IgD-negative memory B cell (primary cell): Measurements from ENCODE around the gene TMEM43. TPM values are rescaled to one million over a fixed set of nuclear protein-coding genes. Genes with fewer than 3 reads are reported as not detected.
"Not testable (repeated sequence)": the region's sequence is repeated elsewhere in the genome, so short reads cannot be mapped to it uniquely, and the experiment has no call there.

Experiments used
- H3K27ac Mint-ChIP-seq, 3 donors: one replicate each; pipeline ENCODE4 v1.8.0; 2020 to 2022; ENCODE audit warnings: mild to moderate bottlenecking in 3 of 3, mixed read lengths in 3 of 3, moderate library complexity in 1 of 3
- H3K27me3 Mint-ChIP-seq: one replicate; pipeline ENCODE4 v1.8.0; 2021; ENCODE audit warnings: mixed read lengths
- H3K36me3 Mint-ChIP-seq: one replicate; pipeline ENCODE4 v1.8.0; 2020; ENCODE audit warnings: mild to moderate bottlenecking, mixed read lengths
- H3K4me1 Mint-ChIP-seq, 3 donors: one replicate each; pipeline ENCODE4 v1.8.0; 2020 to 2022; ENCODE audit warnings: mixed read lengths in 3 of 3, mild to moderate bottlenecking in 1 of 3
- H3K4me3 Mint-ChIP-seq, 4 donors: one replicate each; pipeline ENCODE4 v1.8.0; 2020 to 2022; ENCODE audit warnings: mild to moderate bottlenecking in 4 of 4, mixed read lengths in 4 of 4, moderate library complexity in 3 of 4
- H3K9me3 Mint-ChIP-seq, 3 donors: one replicate each; pipeline ENCODE4 v1.8.0; 2020 to 2021; ENCODE audit warnings: mixed read lengths in 3 of 3, mild to moderate bottlenecking in 1 of 3
- polyA plus RNA-seq: library from polyadenylated mRNA; unstranded; fragments of 300-500 nt; fragmentation: Illumina TruSeq; gene quantifications from one replicate; pipeline ENCODE4 v1.2.3, GENCODE V29; 2021

TMEM43 gene
- polyA plus RNA-seq, 1 donor from 2014 or later = 40.0 TPM

GRCh38 chr3:14118400-14119381 is 6.2 kb upstream of the TMEM43 start:
- H3K4me1 Mint-ChIP-seq = peaks cover 0 to 15% (median 11%) of the 10 kb centered on the region in 3 donors
- peak overlapping the region in 1 of 4 donors; percentile 60 for H3K4me3 Mint-ChIP-seq
- no peaks in the 10 kb centered on the region for H3K27me3 Mint-ChIP-seq
- H3K9me3 Mint-ChIP-seq = no peaks in the 10 kb centered on the region
- no peak overlapping the region for H3K27ac Mint-ChIP-seq
- H3K36me3 Mint-ChIP-seq = peaks cover 5% of the 10 kb centered on the region

GRCh38 chr3:14119651-14120050 is 5.2 kb upstream of the TMEM43 start:
- Mint-ChIP-seq H3K36me3 (peaks cover 2% of the 10 kb centered on the region), H3K27me3 (no peaks in the 10 kb centered on the region)

GRCh38 chr3:14120111-14120920 is 4.5 kb upstream of the TMEM43 start:
- Mint-ChIP-seq H3K4me1 (peaks cover 0 to 19% (median 16%) of the 10 kb centered on the region in 3 donors), H3K27me3 (no peaks in the 10 kb centered on the region), H3K4me3 (peak overlapping the region in 1 of 4 donors; percentile 51), H3K9me3 (no peaks in the 10 kb centered on the region), H3K36me3 (peaks cover 2% of the 10 kb centered on the region), H3K27ac (no peak overlapping the region)

More at GRCh38 chr3:14119651-14120050, 5.2 kb upstream of the TMEM43 start:
- Mint-ChIP-seq H3K9me3 (no peaks in the 10 kb centered on the region), H3K4me1 (peaks cover 0 to 19% (median 16%) of the 10 kb centered on the region in 3 donors), H3K4me3 (peak overlapping the region in 2 of 4 donors; percentile 12 to 35), H3K27ac (peak overlapping the region in 1 of 3 donors; percentile 16)

GRCh38 chr3:14120921-14121448 is 3.9 kb upstream of the TMEM43 start:
- H3K36me3 Mint-ChIP-seq, H3K9me3 Mint-ChIP-seq, H3K27me3 Mint-ChIP-seq, H3K27ac Mint-ChIP-seq: not testable (repeated sequence)
- Mint-ChIP-seq H3K4me1 (peaks cover 5 to 23% (median 17%) of the 10 kb centered on the region in 3 donors), H3K4me3 (peak overlapping the region in 1 of 4 donors; percentile 91)

GRCh38 chr3:14121859-14122258 is 3.0 kb upstream of the TMEM43 start:
- peak overlapping the region in 2 of 4 donors; percentile 61 to 91 for H3K4me3 Mint-ChIP-seq
- peak overlapping the region in 2 of 3 donors; percentile 28 to 74 for H3K27ac Mint-ChIP-seq

GRCh38 chr3:14122301-14122700 is 2.6 kb upstream of the TMEM43 start:
- Mint-ChIP-seq H3K27ac (peak overlapping the region in 2 of 3 donors; percentile 28 to 74), H3K9me3 (no peaks in the 10 kb centered on the region), H3K4me1 (peaks cover 6 to 32% (median 24%) of the 10 kb centered on the region in 3 donors)

More at GRCh38 chr3:14121859-14122258, 3.0 kb upstream of the TMEM43 start:
- peaks cover 2% of the 10 kb centered on the region for H3K36me3 Mint-ChIP-seq
- no peaks in the 10 kb centered on the region for H3K27me3 Mint-ChIP-seq
- peaks cover 6 to 30% (median 21%) of the 10 kb centered on the region in 3 donors for H3K4me1 Mint-ChIP-seq
- H3K9me3 Mint-ChIP-seq = no peaks in the 10 kb centered on the region

GRCh38 chr3:14123308-14124222 is 1.3 kb upstream of the TMEM43 start:
- Mint-ChIP-seq H3K36me3 (peaks cover 2% of the 10 kb centered on the region), H3K4me1 (peaks cover 6 to 38% (median 27%) of the 10 kb centered on the region in 3 donors), H3K4me3 (peak overlapping the region; percentile 91 to 98 (median 96)), H3K27me3 (no peaks in the 10 kb centered on the region), H3K9me3 (no peaks in the 10 kb centered on the region), H3K27ac (peak overlapping the region; percentile 74 to 98 (median 95))

More at GRCh38 chr3:14122301-14122700, 2.6 kb upstream of the TMEM43 start:
- H3K4me3 Mint-ChIP-seq = peak overlapping the region in 3 of 4 donors; percentile 35 to 98 (median 91)
- peaks cover 2% of the 10 kb centered on the region for H3K36me3 Mint-ChIP-seq
- H3K27me3 Mint-ChIP-seq = no peaks in the 10 kb centered on the region

- peaks cover 2% of the 10 kb centered on the region for H3K36me3 Mint-ChIP-seq
- peaks cover 6 to 38% (median 27%) of the 10 kb centered on the region in 3 donors for H3K4me1 Mint-ChIP-seq
- peak overlapping the region; percentile 74 to 98 (median 95) for H3K27ac Mint-ChIP-seq
- no peaks in the 10 kb centered on the region for H3K9me3 Mint-ChIP-seq
- peak overlapping the region; percentile 91 to 98 (median 96) for H3K4me3 Mint-ChIP-seq
- H3K27me3 Mint-ChIP-seq = no peaks in the 10 kb centered on the region
Observed at GRCh38 chr3:14124223-14124614, 633 bp upstream of the TMEM43 start.

GRCh38 chr3:14125193-14126016 is 553 bp downstream of the TMEM43 start:
- Mint-ChIP-seq H3K9me3 (no peaks in the 10 kb centered on the region), H3K27me3 (no peaks in the 10 kb centered on the region), H3K4me3 (peak overlapping the region; percentile 91 to 98 (median 96)), H3K4me1 (peaks cover 6 to 38% (median 29%) of the 10 kb centered on the region in 3 donors), H3K36me3 (peaks cover 4% of the 10 kb centered on the region), H3K27ac (peak overlapping the region; percentile 74 to 98 (median 95))

- peak overlapping the region; percentile 31 to 93 (median 74) for H3K27ac Mint-ChIP-seq
- peak overlapping the region; percentile 91 to 98 (median 96) for H3K4me3 Mint-ChIP-seq
- peaks cover 6 to 38% (median 25%) of the 10 kb centered on the region in 3 donors for H3K4me1 Mint-ChIP-seq
- H3K9me3 Mint-ChIP-seq = no peaks in the 10 kb centered on the region
- H3K27me3 Mint-ChIP-seq = no peaks in the 10 kb centered on the region
- H3K36me3 Mint-ChIP-seq = peaks cover 4% of the 10 kb centered on the region
Observed at GRCh38 chr3:14126017-14126886, 1.4 kb downstream of the TMEM43 start.

GRCh38 chr3:14126887-14127505 is 2.1 kb downstream of the TMEM43 start:
- Mint-ChIP-seq H3K9me3 (no peaks in the 10 kb centered on the region), H3K36me3 (peaks cover 4% of the 10 kb centered on the region), H3K4me1 (peaks cover 6 to 36% (median 25%) of the 10 kb centered on the region in 3 donors), H3K4me3 (peak overlapping the region; percentile 81 to 98 (median 94)), H3K27ac (peak overlapping the region in 2 of 3 donors; percentile 27 to 74), H3K27me3 (no peaks in the 10 kb centered on the region)
